Measurements from ENCODE around the gene METAP1D. TPM values are rescaled to one million over a fixed set of nuclear protein-coding genes. Genes with fewer than 3 reads are reported as not detected.

Gene METAP1D
- total RNA-seq, 4 donors from 2014 or later = 2.1 to 5.9 (median 4.3) TPM

DNA sequence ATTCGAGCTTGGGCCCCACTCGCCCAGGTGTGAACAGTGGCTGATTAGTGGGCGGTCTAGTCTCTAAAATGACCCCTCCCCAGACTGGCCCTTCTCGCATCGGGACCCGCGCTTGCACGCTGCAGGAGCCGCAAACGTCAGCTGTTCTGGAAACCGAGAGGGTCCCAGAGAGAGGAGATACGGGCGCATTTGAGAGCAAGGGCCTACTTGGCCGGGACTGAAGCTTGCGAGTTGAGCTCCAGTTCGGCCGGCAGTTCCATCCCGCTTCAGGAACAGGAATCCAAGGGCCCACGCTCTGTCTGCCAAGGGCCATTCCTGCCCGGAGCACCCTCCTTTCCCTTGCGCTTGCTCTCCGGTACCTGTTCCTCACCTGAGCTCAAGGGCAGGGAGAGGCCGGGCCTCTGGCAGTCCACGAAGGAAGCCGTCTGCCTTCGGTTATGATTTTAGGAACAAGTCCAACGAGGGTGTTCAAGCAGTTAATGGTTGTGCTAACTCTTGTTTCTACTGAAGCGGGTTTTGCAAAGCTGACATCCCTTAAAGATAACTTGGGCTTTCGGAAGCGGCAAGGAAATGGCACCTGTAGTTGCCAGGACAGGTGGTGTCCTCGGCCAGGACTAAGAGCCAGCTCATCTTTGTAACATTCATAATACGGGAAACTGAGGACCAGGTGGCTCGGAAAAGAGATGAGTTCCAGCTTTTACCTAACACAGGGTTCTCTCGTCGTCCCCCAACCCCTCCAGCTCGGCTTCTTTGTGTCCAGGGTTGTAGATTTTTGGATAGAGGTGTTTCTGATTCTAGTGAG, 81.7 kb downstream of the METAP1D start:
- H3K4me3 ChIP-seq = no peak overlapping the region
- H3K9me3 ChIP-seq = no peaks in the 10 kb centered on the region
- WGBS = 25% methylated on average over 36 of the region's 36 CpGs
- H3K36me3 ChIP-seq = no peaks in the 10 kb centered on the region
- H3K27me3 ChIP-seq = peaks cover 79% of the 10 kb centered on the region
- peak in 1 of 2 donors; percentile 77 for DNase-seq (ENCODE audit: low spot score in 2 of 2)
- peaks cover 44% of the 10 kb centered on the region for H3K4me1 ChIP-seq
- H3K27ac ChIP-seq = no peak overlapping the region
- TF ChIP-seq EP300 (IDR thresholded peaks at IDR 0.05) = no peak
- TF ChIP-seq POLR2AphosphoS5 (IDR thresholded peaks at IDR 0.05) = no peak
- TF ChIP-seq, protein P1, sequence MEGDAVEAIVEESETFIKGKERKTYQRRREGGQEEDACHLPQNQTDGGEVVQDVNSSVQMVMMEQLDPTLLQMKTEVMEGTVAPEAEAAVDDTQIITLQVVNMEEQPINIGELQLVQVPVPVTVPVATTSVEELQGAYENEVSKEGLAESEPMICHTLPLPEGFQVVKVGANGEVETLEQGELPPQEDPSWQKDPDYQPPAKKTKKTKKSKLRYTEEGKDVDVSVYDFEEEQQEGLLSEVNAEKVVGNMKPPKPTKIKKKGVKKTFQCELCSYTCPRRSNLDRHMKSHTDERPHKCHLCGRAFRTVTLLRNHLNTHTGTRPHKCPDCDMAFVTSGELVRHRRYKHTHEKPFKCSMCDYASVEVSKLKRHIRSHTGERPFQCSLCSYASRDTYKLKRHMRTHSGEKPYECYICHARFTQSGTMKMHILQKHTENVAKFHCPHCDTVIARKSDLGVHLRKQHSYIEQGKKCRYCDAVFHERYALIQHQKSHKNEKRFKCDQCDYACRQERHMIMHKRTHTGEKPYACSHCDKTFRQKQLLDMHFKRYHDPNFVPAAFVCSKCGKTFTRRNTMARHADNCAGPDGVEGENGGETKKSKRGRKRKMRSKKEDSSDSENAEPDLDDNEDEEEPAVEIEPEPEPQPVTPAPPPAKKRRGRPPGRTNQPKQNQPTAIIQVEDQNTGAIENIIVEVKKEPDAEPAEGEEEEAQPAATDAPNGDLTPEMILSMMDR (IDR thresholded peaks at IDR 0.05) = no peak
- TF ChIP-seq POLR2A (IDR thresholded peaks at IDR 0.05) = no peak

DNA sequence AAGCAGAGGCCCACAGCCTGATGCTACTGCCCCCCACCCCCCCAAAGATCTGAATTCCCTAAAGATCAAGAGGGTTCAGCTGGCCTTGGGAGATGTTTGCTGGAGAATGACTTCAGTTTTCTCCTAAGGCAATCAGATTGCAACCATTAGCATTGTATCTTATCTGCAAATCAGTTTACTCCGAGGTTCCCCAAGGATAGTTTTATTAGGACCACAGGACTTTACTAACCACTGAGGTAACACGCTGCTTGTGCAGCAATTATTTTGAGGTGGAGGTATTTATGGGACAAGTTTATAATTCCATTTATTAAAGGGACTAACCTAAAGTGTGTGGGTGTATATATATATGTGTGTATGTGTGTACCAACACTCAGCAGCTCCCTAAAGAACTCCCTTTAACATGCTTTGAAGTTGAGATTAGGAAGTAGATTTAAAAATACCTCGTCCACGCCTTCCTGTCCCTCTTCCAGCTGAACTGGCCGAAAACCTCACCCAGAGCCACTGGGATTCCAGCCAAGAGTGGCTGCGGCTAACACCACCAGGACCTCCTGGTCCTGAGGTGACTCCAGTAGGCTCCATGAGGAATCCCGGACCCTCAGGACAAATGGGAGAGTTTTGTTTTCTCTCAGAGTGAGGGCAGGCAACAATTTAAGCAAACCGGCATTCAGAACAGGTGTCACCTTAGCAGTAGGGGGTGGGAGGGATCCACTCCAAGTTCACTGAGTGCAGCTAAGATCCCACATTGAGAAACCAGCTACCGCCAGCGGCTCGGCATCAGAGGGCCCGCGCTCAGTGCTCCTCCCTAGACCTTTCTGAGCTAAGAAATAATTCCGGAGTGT, 82.6 kb downstream of the METAP1D start:
- no peaks in the 10 kb centered on the region for H3K36me3 ChIP-seq

DNA sequence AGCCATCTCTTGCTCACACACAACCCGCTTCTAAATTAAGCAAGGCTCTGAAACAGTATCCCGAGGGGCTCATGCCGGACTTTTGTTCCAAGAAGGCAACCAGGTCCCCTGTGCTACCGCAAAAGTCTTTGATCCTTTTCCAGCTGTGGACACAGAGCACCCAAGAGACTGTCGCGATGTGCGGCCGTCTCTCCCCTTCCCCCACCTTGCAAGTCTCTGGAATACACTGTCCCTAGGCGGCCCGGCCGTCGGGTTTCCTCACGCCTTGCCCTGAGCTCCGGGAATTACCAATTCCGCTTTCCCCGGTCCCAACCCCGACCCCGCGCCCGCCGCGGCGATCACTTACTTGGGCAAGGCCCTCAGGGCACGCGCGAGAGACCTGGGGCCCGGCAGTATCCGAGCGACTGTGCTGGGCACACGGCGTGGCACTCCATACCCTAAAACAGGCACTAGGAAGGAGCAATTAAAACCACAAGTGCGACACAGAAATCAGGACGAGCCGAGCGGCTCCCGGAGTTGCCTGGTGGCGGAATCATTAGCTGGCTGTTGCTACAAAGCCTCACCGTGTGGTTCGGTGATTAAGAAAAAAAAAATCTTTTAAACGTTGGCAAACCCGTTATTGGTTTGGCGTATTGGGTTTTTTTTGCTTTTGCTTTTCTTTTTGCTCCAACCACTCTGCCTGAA, 83.3 kb downstream of the METAP1D start:
- H3K36me3 ChIP-seq = no peaks in the 10 kb centered on the region
- no peak overlapping the region for H3K27ac ChIP-seq
- H3K4me1 ChIP-seq = peaks cover 58% of the 10 kb centered on the region
- no peaks in the 10 kb centered on the region for H3K9me3 ChIP-seq
- WGBS = 10% methylated on average over 40 of the region's 42 CpGs
- H3K4me3 ChIP-seq = peak overlapping the region; percentile 1
- TF ChIP-seq, protein P1 (IDR thresholded peaks at IDR 0.05) = no peak
- TF ChIP-seq POLR2A (IDR thresholded peaks at IDR 0.05) = no peak
- TF ChIP-seq POLR2AphosphoS5 (IDR thresholded peaks at IDR 0.05) = no peak
- TF ChIP-seq EP300 (IDR thresholded peaks at IDR 0.05) = no peak
- DNase-seq (ENCODE audit: low spot score in 2 of 2) = peak in 1 of 2 donors; percentile 79
- peaks cover 96% of the 10 kb centered on the region for H3K27me3 ChIP-seq

More for the DNA sequence above, 82.6 kb downstream of the METAP1D start:
- WGBS = 28% methylated on average over 14 of the region's 14 CpGs
- TF ChIP-seq POLR2AphosphoS5 (IDR thresholded peaks at IDR 0.05) = no peak
- TF ChIP-seq, protein P1 (IDR thresholded peaks at IDR 0.05) = no peak
- TF ChIP-seq POLR2A (IDR thresholded peaks at IDR 0.05) = no peak
- TF ChIP-seq EP300 (IDR thresholded peaks at IDR 0.05) = no peak
- no peak overlapping the region for H3K4me3 ChIP-seq
- DNase-seq (ENCODE audit: low spot score in 2 of 2) = no peak
- H3K27ac ChIP-seq = no peak overlapping the region
- peaks cover 53% of the 10 kb centered on the region for H3K4me1 ChIP-seq
- peaks cover 88% of the 10 kb centered on the region for H3K27me3 ChIP-seq
- H3K9me3 ChIP-seq = no peaks in the 10 kb centered on the region

DNA sequence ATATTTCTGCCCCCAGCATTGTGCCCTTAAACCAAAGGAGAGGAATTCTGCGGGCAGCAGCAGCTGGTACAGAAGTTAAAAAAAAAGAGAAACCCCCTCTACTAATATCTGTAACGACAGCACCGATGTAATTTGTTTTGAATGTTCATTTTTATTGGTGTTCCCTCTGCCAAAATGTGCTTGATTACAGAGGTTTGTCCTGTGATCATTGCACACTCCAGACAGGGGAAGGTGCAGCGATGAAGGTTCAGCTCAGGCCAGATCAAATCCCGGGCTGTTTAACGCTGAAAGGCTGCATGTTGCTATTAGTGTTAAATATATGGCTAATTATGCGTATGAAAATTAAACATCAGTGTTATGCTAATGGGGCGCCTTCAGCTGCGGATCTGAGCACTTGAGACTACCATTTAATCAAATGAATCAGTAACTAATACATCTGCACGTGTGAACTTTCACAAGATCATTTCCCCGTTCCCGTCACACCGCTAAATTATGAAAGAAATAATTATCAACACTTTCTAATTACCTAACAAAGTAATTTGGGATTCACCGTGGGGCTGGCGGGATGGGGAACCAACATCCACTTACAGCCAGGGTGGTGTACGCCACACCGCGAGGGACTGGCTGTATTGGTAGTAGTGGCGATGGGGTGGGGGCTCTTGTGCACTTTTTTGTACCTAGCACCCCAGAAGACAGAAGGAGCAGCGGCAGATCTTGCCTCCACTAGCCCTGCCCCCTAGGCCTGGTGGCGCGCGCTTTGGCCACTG, 84.1 kb downstream of the METAP1D start:
- 21% methylated on average over 23 of the region's 23 CpGs for WGBS
- Histone ChIP-seq H3K27me3 (peaks cover 100% of the 10 kb centered on the region), H3K27ac (no peak overlapping the region), H3K4me3 (peak overlapping the region; percentile 1), H3K9me3 (no peaks in the 10 kb centered on the region), H3K36me3 (no peaks in the 10 kb centered on the region), H3K4me1 (peaks cover 58% of the 10 kb centered on the region)
- TF ChIP-seq POLR2A (IDR thresholded peaks at IDR 0.05) (no peak), POLR2AphosphoS5 (IDR thresholded peaks at IDR 0.05) (no peak), EP300 (IDR thresholded peaks at IDR 0.05) (no peak)
- TF ChIP-seq, protein P1 (IDR thresholded peaks at IDR 0.05) = no peak
- DNase-seq (ENCODE audit: low spot score in 2 of 2) = no peak

Data from suprapubic skin (tissue), 4 donors.